Fibroblast of peridontal ligament (primary cell): Measurements from ENCODE around the gene CCDC184.
A peak's percentile ranks its signal among the peaks of the same experiment; 100 is the strongest.

Experiments
- DNase-seq: peaks from one replicate; pipeline ENCODE4 v3.0.0-alpha.2; 2010; ENCODE audit errors: extremely low read depth

The CCDC184 gene

DNA sequence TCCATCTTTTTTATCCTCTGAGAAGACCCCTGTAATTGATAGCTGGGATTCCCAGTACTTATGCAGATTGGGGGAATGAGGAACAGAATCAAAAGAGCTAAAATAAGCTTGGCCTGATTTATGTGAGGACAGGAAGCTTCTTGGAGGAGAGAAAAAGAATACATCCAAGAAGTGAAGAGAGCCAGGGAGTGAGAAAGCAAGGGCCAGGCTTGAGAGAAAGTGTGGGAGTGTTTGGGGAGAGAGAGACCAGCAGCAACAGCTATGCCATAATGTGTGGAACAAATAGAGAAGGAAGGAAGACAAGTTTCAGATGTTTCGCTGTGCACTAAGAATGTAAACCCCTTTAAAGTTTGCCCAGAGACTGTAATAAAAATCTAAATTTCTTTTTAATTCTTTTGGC, 4.0 kb upstream of the CCDC184 start:
- DNase-seq, result no peak

DNA sequence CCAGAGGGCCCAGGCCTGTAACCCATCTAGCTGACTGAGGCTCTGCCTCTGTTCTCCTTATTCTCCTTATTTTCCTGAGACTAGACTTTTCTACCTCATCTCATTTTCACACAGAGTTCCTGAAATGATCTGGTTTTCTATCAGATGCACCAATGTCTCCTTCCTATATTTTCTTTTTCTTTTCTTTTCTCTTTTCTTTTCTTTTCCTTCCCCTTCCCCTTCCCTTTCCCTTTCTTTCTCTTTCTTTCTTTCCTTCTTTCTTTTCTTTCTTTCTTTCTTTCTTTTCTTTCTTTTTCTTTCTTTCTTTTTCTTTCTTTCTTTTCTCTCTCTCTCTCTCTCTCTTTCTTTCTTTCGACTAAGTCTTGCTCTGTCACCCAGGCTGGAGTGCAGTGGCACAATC, 3.0 kb upstream of the CCDC184 start:
- no peak for DNase-seq

DNA sequence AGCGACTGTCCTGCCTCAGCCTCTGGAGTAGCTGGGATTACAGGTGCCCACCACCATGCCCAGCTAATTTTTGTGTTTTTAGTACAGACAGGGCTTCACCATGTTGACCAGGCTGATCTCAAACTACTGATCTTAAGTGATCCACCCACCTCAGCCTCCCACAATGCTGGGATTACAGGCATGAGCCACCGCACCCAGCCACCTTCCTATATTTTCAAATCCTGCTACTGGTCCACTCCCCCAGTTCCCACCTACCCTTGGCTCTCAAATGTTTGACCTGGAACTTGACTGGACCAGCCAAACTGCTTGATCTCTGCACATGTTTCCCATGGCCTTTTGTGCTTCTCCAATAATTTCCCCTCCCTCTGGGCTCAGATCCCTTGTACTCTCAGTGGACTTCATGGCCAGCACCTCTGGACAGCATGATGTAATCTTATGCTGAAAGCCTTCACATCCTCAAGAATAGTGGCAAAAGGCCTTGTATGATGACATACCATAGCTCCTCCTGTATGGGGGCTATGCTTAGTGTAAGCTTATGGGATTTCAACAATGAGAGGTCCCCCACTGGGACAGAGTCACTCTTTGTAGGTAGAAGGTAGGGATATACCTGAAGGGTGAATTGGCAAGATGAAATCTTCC, 2.5 kb upstream of the CCDC184 start:
- DNase-seq, result no peak

DNA sequence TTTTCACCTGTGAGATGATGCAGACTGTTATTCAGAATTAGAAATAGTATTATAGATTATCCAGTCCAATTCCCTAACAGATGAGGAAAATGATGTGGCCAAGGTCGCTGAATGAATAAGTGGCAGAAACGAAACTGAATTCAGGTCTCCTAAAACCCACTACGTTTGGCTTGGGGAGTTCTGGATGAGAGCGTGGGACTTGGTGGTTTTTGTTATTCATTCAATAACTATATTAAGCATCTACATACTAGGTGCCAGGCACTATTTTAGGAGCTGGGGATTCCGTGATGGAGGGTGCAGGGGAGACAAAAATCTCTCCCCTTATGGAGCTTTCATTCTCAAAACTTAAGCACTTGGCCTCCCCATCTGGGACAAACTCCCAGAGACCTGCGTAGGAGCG, 813 bp upstream of the CCDC184 start:
- DNase-seq, result no peak

DNA sequence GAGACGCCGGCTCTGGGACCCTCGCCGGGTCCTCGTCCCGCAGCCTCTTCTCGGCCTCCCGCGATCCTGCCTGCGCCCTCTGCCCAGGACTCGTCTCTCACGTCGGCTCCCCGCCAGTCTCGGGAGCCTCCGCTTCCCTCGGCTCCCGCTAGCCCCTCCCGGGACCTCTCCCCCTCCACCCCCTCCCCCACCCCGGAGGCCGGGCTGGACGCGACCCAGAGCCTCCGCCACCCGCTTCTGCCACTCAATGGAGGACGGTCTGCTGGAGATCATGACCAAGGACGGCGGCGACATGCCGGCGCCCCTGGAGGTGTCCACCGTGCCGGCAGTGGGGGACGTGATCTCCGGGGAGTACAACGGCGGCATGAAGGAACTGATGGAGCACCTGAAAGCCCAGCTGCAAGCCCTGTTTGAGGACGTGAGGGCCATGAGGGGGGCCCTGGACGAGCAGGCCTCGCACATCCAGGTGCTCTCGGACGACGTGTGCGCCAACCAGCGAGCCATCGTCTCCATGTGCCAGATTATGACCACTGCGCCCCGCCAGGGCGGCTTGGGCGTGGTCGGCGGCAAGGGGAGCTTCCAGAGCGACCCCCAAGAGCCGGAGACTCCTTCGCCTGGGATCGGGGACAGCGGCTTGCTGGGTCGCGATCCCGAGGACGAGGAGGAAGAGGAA, 568 bp downstream of the CCDC184 start:
- no peak for DNase-seq

DNA sequence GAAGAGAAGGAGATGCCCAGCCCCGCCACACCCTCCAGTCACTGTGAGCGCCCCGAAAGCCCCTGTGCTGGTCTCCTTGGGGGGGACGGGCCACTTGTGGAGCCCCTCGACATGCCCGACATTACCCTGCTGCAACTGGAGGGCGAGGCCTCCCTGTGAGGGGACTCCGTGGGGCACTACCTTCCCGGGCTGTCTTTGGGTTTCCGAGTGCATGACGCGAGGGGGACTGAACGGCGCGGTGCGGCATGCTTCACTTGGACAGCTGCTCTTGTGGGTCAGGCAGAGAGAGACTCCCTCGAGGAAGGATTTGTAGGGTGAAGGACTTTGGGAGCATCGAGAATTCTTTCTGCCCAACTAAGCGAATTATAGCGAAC, 1.1 kb downstream of the CCDC184 start:
- no peak for DNase-seq

DNA sequence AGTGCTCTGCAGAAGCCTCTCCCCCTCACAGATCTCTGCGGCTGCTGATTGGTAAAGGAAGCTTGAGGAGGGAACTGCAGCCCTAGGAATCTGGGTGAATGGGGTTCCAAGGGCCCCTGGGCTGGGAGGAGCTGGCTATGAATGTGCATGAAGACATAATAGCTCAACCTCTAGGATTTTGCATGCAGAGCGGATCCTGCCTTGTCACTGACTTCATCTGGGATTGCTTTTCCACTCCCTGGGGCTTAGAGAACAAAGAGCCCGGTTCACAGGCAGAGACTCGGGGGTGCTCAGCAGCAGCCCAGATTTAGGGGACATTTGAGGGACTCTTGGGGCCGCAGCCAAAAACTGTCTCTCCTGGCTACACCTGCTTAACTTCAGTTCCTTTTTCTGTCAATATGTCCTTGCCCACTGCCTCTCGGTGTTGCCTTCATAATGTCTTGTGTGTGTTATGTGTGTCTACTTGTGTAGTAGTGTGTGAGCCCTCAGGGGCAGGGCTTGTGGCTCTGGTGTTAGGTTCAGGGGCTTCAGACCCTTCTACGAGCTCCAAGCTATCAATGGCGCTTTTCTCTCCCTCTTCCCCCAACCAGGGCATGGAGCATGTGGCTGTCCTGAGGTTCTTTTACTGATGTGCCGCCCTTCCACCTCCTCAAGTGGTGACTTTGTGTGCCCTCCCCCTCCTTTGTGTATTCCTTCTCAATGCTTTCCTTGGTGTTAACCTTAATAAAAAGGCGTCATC, 1.9 kb downstream of the CCDC184 start:
- no peak for DNase-seq

DNA sequence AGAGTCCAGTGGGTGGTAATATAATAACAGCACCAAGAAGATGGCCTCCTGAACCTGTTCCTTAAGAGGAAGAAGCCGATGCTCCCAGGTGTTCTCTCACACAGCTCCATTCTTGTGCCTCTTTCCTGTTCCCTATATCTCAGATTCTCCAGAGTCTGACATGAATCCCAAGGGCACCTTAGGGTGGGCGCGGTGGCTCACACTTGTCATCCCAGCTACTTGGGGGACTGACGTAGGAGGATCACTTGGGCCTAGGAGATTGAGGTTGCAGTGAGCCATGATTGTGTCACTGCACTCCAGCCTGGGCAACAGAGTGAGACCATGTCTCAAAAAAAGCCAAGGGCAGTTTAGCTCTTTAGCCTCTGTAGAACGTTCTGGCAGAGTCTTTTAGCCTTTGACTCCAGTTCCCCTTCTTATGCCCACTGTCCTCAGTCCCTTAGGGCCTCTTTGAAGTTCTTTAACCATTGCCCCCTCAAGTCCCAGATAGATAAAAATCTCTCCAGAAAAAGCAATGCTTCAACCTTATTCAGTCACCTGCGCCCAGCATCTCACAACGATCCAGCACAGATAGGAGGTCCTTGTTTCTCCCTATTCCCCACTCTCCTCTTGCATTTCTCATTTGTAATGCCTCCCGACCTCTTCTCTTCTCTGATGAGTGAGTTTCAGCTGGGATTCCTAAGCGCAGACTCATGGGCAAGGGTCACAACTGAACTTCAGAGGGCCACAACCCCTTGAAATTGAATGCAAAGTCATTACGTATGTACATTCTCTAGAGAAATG, 4.7 kb downstream of the CCDC184 start:
- no peak for DNase-seq

DNA sequence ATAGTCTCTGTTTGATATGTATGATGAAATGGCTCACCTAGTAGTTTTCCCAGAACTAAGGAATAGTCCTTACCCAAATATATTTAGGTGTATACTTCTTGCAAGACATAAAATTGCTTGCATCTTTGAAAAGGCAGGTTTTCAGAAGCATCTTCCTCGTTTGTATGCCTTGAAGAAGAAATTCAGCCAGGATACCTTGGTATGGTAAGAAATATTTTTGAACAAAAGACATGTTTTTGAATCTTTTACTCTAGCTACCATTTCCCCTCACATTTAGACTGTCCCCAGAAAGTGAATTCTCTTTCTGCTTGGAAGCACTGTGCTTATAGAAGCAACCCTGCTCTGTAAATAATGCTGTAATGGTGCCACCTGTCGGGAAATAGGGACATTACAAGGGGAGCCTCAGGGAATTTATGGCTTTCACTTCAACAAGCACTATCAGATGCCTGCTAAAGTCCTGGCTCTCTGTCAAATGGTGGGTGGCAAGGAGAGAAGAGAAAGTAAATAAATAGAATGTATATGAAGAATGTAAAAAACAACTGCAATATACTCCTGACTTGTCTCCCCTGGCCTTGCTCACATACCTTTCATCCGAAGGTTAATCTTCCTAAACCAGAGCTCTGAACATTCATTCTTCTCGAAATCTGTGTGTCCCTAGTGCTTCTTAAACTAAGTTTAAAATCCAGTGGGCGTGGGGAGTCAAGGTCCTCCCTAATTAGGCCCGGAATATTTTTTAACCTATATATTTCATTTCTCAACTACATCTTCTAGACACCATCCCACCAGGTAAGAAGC, 6.1 kb downstream of the CCDC184 start:
- DNase-seq, result peak; percentile 85

DNA sequence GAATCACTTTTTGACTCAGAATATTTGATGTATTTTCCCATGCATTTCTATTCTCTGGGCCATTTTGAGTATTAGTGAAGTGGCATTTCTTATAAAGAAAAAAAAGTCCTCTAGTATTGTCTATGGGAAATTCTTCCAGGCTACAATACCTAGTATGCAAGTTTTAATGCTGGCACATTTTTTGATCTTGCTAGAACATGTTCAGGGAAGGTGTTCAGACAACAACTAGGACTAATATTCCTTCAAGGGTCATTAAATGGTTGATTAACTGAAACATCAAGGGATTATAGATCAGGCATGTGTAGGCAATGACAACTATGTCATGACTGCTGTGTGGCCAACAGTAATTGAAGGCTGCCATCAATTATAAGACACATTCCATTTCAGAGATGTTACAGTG, 7.7 kb downstream of the CCDC184 start:
- no peak for DNase-seq

DNA sequence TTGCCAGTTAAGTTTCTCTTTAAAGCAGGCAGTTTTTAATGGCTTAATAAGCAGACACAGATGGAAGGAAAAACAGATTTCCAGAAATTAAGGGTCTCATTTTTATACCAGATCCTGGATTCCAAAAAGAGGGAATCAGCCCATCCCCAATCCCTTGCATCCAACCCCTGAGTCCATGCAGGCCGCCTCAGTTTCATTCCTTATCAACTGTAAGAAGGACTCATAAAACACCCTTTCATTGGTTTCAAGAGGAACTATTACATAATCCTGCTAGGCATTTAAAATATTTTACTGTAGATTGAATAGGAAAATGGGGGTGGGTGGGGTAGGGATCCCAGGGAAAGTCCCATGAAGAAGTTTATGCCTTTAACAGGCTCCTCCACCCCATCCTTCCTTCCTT, 9.4 kb downstream of the CCDC184 start:
- DNase-seq, result no peak

DNA sequence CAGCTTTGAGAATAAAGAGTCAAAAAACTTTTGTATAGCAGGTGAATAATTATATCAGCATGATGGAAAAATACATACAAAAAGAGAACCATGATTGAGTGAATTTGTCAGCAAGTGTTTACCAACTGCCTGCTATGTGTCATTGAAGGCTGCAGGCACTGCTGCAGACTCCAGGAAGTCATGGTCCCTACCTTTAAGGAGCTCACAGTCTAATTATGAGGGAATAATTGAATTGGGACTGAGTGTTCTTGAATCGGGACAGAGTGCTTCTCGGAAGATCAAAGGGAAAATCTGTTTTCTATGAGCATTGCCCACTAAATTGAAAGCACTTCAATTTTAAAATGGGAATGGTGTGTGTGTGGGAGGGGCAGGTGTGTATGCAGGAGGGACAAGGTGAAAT, 10.2 kb downstream of the CCDC184 start:
- DNase-seq, result no peak

DNA sequence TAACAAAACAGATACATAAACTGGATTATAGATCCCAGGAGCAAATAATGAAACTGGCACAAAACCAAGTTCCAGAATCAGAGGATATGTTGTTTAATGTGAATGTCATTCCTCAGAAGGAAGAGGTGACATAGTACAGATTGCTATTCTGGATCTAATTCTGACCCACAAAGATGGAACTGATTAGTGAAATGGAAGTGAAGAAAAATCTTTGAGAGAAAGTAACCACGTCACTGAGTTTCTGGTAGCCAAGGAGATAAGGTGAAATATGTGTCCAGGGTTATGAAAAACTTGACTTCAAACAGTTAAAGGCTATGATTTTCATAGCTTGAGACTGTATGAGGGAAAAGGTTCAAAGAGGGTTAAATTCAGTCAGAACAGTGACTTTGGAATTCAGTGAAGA, 11.4 kb downstream of the CCDC184 start:
- DNase-seq, result peak; percentile 66

DNA sequence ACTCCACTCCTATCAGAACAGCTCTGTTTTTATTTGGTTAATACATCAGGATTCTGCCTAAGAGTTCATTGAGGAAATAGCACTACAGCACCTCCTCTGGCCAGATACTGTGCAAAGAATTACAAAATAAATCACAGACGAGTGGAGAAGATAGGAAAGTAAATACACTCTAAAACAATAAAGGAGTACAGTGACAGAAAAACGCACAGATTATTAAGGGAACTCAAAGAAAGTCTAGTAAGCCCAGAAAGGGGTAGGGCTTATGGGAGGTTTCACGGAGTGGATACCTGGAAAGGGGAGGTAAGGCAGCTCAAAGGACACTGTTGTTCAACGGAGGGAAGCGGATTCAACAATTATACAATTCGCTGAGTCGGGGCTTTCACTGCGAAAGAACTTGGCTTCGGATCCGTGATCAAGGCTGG, 14.1 kb downstream of the CCDC184 start:
- peak; percentile 48 for DNase-seq

DNA sequence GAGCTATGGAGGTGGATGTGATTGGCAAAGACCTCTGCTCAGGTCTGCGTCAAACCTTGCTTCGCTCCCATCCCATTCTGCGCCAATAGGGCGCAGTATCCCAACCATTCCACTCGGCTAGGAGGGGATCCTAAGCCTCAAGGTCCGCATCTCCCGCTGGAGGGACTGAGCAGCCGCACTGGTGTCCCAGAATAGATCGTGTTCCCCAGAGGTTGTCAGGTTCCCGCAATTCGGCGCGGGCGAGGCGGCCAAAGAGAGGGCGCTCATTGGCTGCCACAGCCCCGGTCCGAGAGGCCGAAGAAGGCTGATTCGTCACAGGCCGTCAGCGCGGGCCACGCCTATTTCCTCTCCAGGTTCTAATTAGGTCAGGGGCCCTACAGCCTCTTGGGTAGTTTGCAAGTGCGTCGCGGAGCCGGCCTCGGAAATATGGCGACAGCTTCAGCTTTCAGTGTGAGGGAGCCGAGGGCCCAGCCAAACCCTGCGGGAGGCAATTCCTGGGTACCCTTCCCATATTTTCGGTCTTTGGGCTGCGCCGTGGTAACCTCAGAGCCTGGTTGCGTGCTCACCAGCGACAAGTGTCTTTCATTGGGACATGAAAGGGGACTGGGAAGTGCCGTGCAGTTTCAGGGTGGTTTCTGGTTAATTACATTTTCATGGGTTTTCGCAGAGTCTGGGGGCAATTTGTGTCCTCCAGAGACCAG, 14.7 kb downstream of the CCDC184 start:
- peak; percentile 88 for DNase-seq

DNA sequence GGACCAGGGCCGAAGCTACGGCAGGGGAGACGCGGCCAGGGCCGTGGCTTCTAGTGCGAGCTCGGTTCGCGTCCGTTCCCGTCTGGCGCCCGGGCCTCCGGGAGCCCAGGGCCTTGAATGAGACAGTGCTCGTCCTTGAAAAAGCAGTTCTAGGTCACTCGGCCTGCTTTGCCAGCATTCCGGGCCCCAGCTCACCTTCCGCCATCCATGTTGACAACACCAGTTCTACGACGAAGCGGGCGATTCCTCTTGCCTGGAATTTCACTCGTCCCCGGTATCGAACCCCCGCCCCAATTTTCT, 15.2 kb downstream of the CCDC184 start:
- no peak for DNase-seq

DNA sequence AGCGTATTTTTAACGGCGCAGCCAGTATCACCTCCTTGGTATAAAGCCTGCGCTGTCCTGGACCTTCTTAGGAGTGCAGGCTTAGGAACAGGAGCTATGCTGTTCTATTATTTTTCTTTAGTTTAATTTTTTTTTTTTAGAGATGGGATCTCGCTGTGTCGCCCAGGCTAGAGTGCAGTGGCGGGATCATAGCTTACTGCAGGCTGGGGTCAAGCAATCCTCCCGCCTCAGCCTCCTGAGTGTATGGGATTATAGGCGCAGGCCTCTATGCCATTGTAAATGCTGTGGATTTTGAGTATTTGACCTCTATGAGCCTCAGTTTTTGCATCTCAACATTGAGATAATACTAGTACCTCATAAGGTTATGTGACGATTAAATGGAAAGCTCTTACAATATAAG, 15.5 kb downstream of the CCDC184 start:
- DNase-seq, result no peak

DNA sequence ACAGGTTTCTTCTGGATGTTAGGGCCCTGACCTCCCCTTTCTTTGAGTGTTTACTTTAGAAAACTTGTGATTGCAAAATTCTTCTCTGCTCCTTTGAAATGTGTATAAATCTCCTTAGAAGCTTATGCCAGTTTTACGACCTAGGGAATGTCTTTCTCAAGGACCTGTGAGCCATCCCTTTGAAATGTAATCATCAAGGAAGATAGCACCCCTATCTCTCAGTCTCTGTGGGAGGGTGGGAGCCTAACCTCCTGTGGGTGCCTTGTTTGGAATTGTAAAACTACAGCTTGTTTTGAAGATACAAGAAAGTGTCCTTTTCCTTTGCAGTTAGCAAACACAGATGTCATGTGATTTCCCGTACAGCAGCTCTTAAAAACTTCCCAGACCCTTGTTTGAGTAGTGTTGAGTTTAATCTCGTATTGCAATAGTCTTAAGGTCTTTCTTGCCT, 16.4 kb downstream of the CCDC184 start:
- DNase-seq, result peak; percentile 43

DNA sequence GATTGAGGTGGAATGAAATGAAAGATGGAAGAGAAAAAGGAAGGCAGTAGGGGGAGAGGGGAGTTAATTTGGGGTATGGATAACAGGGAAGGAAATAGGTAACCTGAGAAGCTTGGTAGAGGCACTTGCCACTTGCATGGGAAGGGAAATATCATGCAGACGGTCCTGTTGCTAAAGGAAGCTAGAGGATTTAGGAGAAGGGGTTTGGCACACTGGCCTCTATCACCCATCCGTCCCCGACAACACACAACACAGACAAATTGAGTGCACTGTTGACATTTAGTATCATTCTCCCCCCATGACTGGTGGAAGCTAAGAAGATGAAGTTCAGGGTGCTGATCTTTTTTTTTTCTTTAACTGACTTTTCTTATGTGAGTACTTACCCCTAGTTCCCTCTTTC, 17.6 kb downstream of the CCDC184 start:
- no peak for DNase-seq

DNA sequence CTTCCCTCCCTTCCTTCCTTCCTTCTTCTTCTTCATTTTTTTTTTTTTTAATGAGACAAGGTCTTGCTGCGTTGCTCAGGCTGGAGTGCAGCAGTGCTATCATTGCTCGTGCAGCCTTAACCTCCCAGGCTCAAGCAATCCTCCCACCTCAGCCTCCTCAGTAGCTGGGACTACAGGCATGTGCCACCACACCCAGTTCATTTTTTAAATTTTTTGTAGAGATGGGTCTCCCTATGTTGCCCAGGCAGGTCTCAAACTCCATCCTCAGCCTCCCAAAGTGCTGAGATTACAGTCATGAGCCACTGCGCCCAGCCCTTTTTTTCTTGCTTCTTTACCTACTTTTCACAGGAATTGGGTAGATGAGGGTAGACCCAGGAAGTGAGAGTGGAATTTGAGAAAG, 18.1 kb downstream of the CCDC184 start:
- no peak for DNase-seq

DNA sequence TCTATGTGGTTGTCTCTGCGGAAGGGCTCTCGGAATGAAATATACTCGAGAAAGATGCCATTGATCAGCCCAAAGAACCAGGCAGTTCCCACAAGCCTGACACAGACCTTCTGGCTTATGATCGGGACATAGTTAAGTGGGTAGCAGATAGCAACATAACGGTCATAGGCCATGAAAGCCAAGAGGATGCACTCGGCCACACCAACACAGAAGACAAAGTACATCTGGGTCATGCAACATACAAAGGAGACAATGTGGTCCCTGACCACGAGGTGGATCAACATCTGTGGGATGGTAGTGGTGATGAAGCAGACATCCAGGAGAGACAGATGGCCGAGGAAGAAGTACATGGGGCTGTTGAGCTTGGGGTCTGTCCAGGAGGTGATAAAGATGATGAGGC, 19.3 kb downstream of the CCDC184 start:
- DNase-seq, result no peak
